GM18520 (cell line): ENCODE results near the gene ECHDC1.
A peak's percentile ranks its signal among the peaks of the same experiment; 100 is the strongest.

Experiments
- ATAC-seq: cut with Tn5 transposase; IDR thresholded peaks from one replicate; pipeline ENCODE4 v1.9.1; 2021; ENCODE audit not compliant: unreplicated experiment

ECHDC1 gene

GRCh38 chr6:127290391-127291265 is 52.8 kb downstream of the ECHDC1 start:
- ATAC-seq, result no peak

GRCh38 chr6:127289934-127290333 is 53.5 kb downstream of the ECHDC1 start:
- ATAC-seq, result no peak

GRCh38 chr6:127288705-127289104 is 54.7 kb downstream of the ECHDC1 start:
- ATAC-seq, result peak; percentile 21

- ATAC-seq, result no peak
These were observed 61.2 kb downstream of the ECHDC1 start for GRCh38 chr6:127282184-127282583.

GRCh38 chr6:127279815-127280214 is 63.6 kb downstream of the ECHDC1 start:
- no peak for ATAC-seq

GRCh38 chr6:127277878-127278843 is 65.2 kb downstream of the ECHDC1 start:
- ATAC-seq, result no peak

GRCh38 chr6:127276331-127276730 is 67.1 kb downstream of the ECHDC1 start:
- ATAC-seq, result no peak

GRCh38 chr6:127273499-127273898 is 69.9 kb downstream of the ECHDC1 start:
- ATAC-seq, result no peak

- ATAC-seq, result no peak
These were observed 70.8 kb downstream of the ECHDC1 start for GRCh38 chr6:127272576-127272975.

- no peak for ATAC-seq
These were observed 75.5 kb downstream of the ECHDC1 start for GRCh38 chr6:127267646-127268625.

GRCh38 chr6:127266892-127267645 is 76.3 kb downstream of the ECHDC1 start:
- ATAC-seq, result peak; percentile 72

GRCh38 chr6:127266178-127266891 is 77.1 kb downstream of the ECHDC1 start, which contains the start of gene RNF146:
TSS of gene RNF146 (plus strand) at chr6:127266864. CDS start at chr6:127280339, 13,475 bp downstream.
- peak; percentile 58 for ATAC-seq

GRCh38 chr6:127263481-127263880 is 79.9 kb downstream of the ECHDC1 start:
- no peak for ATAC-seq

- ATAC-seq, result no peak
These were observed 80.5 kb downstream of the ECHDC1 start for GRCh38 chr6:127262896-127263295.

GRCh38 chr6:127255286-127255685 is 88.1 kb downstream of the ECHDC1 start:
- ATAC-seq, result no peak

GRCh38 chr6:127249621-127250020 is 93.8 kb downstream of the ECHDC1 start:
- no peak for ATAC-seq

- ATAC-seq, result no peak
These were observed 96.0 kb downstream of the ECHDC1 start for GRCh38 chr6:127247114-127248096.

GRCh38 chr6:127243501-127243900 is 99.9 kb downstream of the ECHDC1 start:
- no peak for ATAC-seq
